ENCODE measurements around the gene GMEB2. TPM values are rescaled to one million over a fixed set of nuclear protein-coding genes. Genes with fewer than 3 reads are reported as not detected.

Gene GMEB2
- total RNA-seq, 1 donor from 2014 or later: 13.3 TPM

- DNase-seq (ENCODE audit: low spot score): no peak
These were observed 37.4 kb downstream of the GMEB2 start for GRCh38 chr20:63589261-63590217.

- DNase-seq (ENCODE audit: low spot score): no peak
These were observed 38.3 kb downstream of the GMEB2 start for GRCh38 chr20:63588641-63589041.

GRCh38 chr20:63587776-63588591, 38.9 kb downstream of the GMEB2 start:
- DNase-seq (ENCODE audit: low spot score): no peak

- no peak for DNase-seq (ENCODE audit: low spot score)
These were observed 39.6 kb downstream of the GMEB2 start for GRCh38 chr20:63587256-63587655.

GRCh38 chr20:63586797-63587196, 40.1 kb downstream of the GMEB2 start:
- DNase-seq (ENCODE audit: low spot score): no peak

GRCh38 chr20:63585616-63586565, 41.0 kb downstream of the GMEB2 start:
- no peak for DNase-seq (ENCODE audit: low spot score)

- DNase-seq (ENCODE audit: low spot score): no peak
These were observed 44.4 kb downstream of the GMEB2 start for GRCh38 chr20:63582382-63583063.

- DNase-seq (ENCODE audit: low spot score): no peak
These were observed 46.0 kb downstream of the GMEB2 start for GRCh38 chr20:63580796-63581461.

GRCh38 chr20:63579017-63579694, 47.7 kb downstream of the GMEB2 start:
- DNase-seq (ENCODE audit: low spot score): no peak

GRCh38 chr20:63578224-63579016, 48.5 kb downstream of the GMEB2 start:
- no peak for DNase-seq (ENCODE audit: low spot score)

- no peak for DNase-seq (ENCODE audit: low spot score)
These were observed 49.5 kb downstream of the GMEB2 start for GRCh38 chr20:63577317-63577894.

- no peak for DNase-seq (ENCODE audit: low spot score)
These were observed 50.6 kb downstream of the GMEB2 start for GRCh38 chr20:63576311-63576710.

- no peak for DNase-seq (ENCODE audit: low spot score)
These were observed 51.8 kb downstream of the GMEB2 start for GRCh38 chr20:63574829-63575743.

GRCh38 chr20:63574156-63574828, 52.6 kb downstream of the GMEB2 start, which contains the start of gene HELZ2:
Gene HELZ2, minus strand, starts transcription at chr20:63574239. Its CDS starts 1,854 bp downstream, at chr20:63572385.
- peak; percentile 86 for DNase-seq (ENCODE audit: low spot score)

- no peak for DNase-seq (ENCODE audit: low spot score)
These were observed 53.2 kb downstream of the GMEB2 start for GRCh38 chr20:63573647-63574131.
